K562 (cell line): ENCODE data around the gene CLSTN2. TPM values are rescaled to one million over a fixed set of nuclear protein-coding genes. Genes with fewer than 3 reads are reported as not detected.

Experiments used
- ATAC-seq: fragments of 200-7000 bp; cut with Tn5 transposase; 3 replicates; pipeline ENCODE4 v1.9.1; 2020; ENCODE audit warnings: moderate library complexity
- BruUV-seq: library from RNA; stranded (reverse); fragments of 400-500 nt; replicated peaks from 2 replicates; lab custom pipeline; 2021; lab: Mats Ljungman, UMichigan
- CTCF ChIA-PET: fragments of 300-600 bp; formaldehyde crosslinking; extraction: SDS; loops from one replicate; lab custom pipeline; 2021; ENCODE audit warnings: low intra/inter-chr PET ratio; lab: Yijun Ruan, JAX
- POLR2A ChIA-PET: fragments of 300-600, 350-650 bp; sonication (Branson Sonifier 250); formaldehyde crosslinking; extraction: SDS; loops from one replicate; lab custom pipeline; 2021; ENCODE audit warnings: antibody characterized with exemption, inconsistent platforms; lab: Yijun Ruan, JAX
- DNase-seq, 4 experiments: peaks; one replicate each; pipeline versions ENCODE4 v3.0.0 to v3.0.0-alpha.2; 2011 to 2018; ENCODE audit warnings: low spot score in 3 of 4, mixed read lengths in 3 of 4; ENCODE audit errors: extremely low read depth in 1 of 4
- FAIRE-seq: peaks from 2 replicates; lab custom pipeline; 2011; peaks lifted over from hg19 to GRCh38; lab: Jason Lieb, UNC
- H2AFZ ChIP-seq: 2 replicates; pipeline ENCODE4 v1.6.0; 2011; ENCODE audit warnings: low read depth, low read length, control low read depth, inconsistent platforms
- H3K27ac ChIP-seq: fragments of 200-600 bp; 3 replicates; pipeline ENCODE4 v1.8.0; 2011; ENCODE audit warnings: low read depth, mild to moderate bottlenecking, control low read depth, inconsistent platforms, low read length, moderate library complexity, mixed read lengths; ENCODE audit errors: extremely low read depth
- H3K27me3 ChIP-seq, 2 experiments: fragments of 300-600 bp in 1 of 2; 2 replicates in 1 of 2; 3 replicates in 1 of 2; pipeline versions ENCODE4 v1.6.0 to v1.8.0; 2011; ENCODE audit warnings: inconsistent platforms in 2 of 2, low read length in 2 of 2, mild to moderate bottlenecking in 1 of 2, mixed read lengths in 1 of 2, moderate library complexity in 1 of 2; ENCODE audit not compliant: control insufficient read depth in 2 of 2, insufficient read depth in 2 of 2
- H3K36me3 ChIP-seq: fragments of 300-600 bp; 3 replicates; pipeline ENCODE4 v1.8.0; 2011; ENCODE audit warnings: mild to moderate bottlenecking, low read length, inconsistent platforms; ENCODE audit not compliant: control insufficient read depth, insufficient read depth
- H3K4me1 ChIP-seq, 2 experiments: fragments of 200-600 bp in 1 of 2; replicated peaks in 1 of 2; 2 replicates in 1 of 2; 3 replicates in 1 of 2; pipeline versions ENCODE4 v1.5.1 to v1.8.0; 2011; ENCODE audit warnings: inconsistent platforms in 2 of 2, low read length in 2 of 2, mild to moderate bottlenecking in 1 of 2, mixed read lengths in 1 of 2, moderate library complexity in 1 of 2; ENCODE audit not compliant: control insufficient read depth in 2 of 2, insufficient read depth in 2 of 2
- H3K4me2 ChIP-seq: 2 replicates; pipeline ENCODE4 v1.6.1; 2011; ENCODE audit warnings: low read length, control low read depth, inconsistent platforms, mixed read lengths; ENCODE audit not compliant: insufficient read depth
- H3K4me3 ChIP-seq: fragments of 200-600 bp; sonication (generic), shearing (Covaris generic); 2 replicates; pipeline ENCODE4 v1.5.1; 2016; ENCODE audit warnings: control low read depth, inconsistent platforms
- H3K79me2 ChIP-seq: fragments of 200-600 bp; 3 replicates; pipeline ENCODE4 v1.8.0; 2011; ENCODE audit warnings: low read length, inconsistent platforms; ENCODE audit not compliant: control insufficient read depth, insufficient read depth
- H3K9ac ChIP-seq, 2 experiments: 2 replicates each; pipeline versions ENCODE4 v1.6.0 to v1.6.1; 2011; ENCODE audit warnings: low read depth in 2 of 2, low read length in 2 of 2, control low read depth in 1 of 2, inconsistent platforms in 1 of 2, mild to moderate bottlenecking in 1 of 2, mixed read lengths in 1 of 2; ENCODE audit not compliant: insufficient read depth in 1 of 2
- H3K9me1 ChIP-seq: one replicate; pipeline ENCODE4 v1.6.0; 2011; ENCODE audit warnings: inconsistent platforms, mild to moderate bottlenecking, low read length, moderate library complexity; ENCODE audit not compliant: control insufficient read depth, insufficient read depth
- H3K9me3 ChIP-seq: replicated peaks from 2 replicates; pipeline ENCODE4 v1.5.1; 2011; ENCODE audit warnings: low read depth, low read length, inconsistent platforms; ENCODE audit not compliant: control insufficient read depth, insufficient read depth
- H4K20me1 ChIP-seq: replicated peaks from 2 replicates; pipeline ENCODE4 v1.6.1; 2011; ENCODE audit warnings: low read length, inconsistent platforms, mixed read lengths; ENCODE audit not compliant: control insufficient read depth, insufficient read depth
- ARID1B ChIP-seq: fragments of 450-650 bp; IDR thresholded peaks from 2 replicates; pipeline ENCODE4 v1.6.1; 2016; ENCODE audit warnings: antibody characterized with exemption, mild to moderate bottlenecking, inconsistent platforms
- CTCF ChIP-seq, 3 experiments: IDR thresholded peaks in 2 of 3; conservative IDR thresholded peaks in 1 of 3; 2 replicates each; pipeline ENCODE4 v1.5.1; 2011 to 2012; ENCODE audit warnings: low read length in 3 of 3, mild to moderate bottlenecking in 3 of 3, control low read depth in 2 of 3, improper control_type of control experiment in 1 of 3, inconsistent platforms in 1 of 3, low read depth in 1 of 3, mixed read lengths in 1 of 3, moderate library complexity in 1 of 3; ENCODE audit not compliant: insufficient read depth in 2 of 3
- ETV1 ChIP-seq: fragments of 450-650 bp; conservative IDR thresholded peaks from 2 replicates; pipeline ENCODE4 v1.6.1; 2016; ENCODE audit warnings: missing genetic modification characterization, control low read depth, low read depth, missing compliant biosample characterization
- NFXL1 ChIP-seq: fragments of 450-650 bp; formaldehyde crosslinking; IDR thresholded peaks from 2 replicates; pipeline ENCODE4 v1.4.0; 2021; ENCODE audit warnings: mild to moderate bottlenecking
- POLR2H ChIP-seq: IDR thresholded peaks from 2 replicates; pipeline ENCODE4 v1.6.1; 2016; ENCODE audit warnings: missing genetic modification characterization, low read depth, mild to moderate bottlenecking, control low read depth, missing compliant biosample characterization, moderate library complexity
- RUNX1 ChIP-seq: sonication (generic); IDR thresholded peaks from 2 replicates; pipeline ENCODE4 v1.6.1; 2016; ENCODE audit warnings: antibody characterized with exemption, low read depth
- SMARCC2 ChIP-seq: fragments of 450-650 bp; IDR thresholded peaks from 2 replicates; pipeline ENCODE4 v1.6.1; 2017; ENCODE audit warnings: antibody characterized with exemption, moderate library complexity, mild to moderate bottlenecking, low read depth
- STAG1 ChIP-seq: sonication (generic); formaldehyde crosslinking; IDR thresholded peaks from 2 replicates; pipeline ENCODE4 v1.5.0; 2020; ENCODE audit warnings: missing genetic modification reagents, borderline replicate concordance
- TFE3 ChIP-seq: fragments of 450-650 bp; formaldehyde crosslinking; IDR thresholded peaks from 2 replicates; pipeline ENCODE4 v1.4.0; 2020; ENCODE audit warnings: mild to moderate bottlenecking, mixed read lengths
- ZNF785 ChIP-seq: fragments of 250-450 bp; sonication (Bioruptor Pico); IDR thresholded peaks from 2 replicates; pipeline ENCODE4 v1.4.0; 2020; ENCODE audit warnings: mild to moderate bottlenecking
- WGBS: fragments of 100-300 bp; shearing (Covaris generic); methylation state at CpG from one replicate; pipeline ENCODE4 v1.1.6; 2016; ENCODE audit warnings: low coverage, mixed read lengths; ENCODE audit not compliant: insufficient coverage; ENCODE audit errors: missing lambda C conversion rate; 5-methylcytosine and 5-hydroxymethylcytosine counted together
- in situ Hi-C: fragments of 300-500 bp; cut with MboI; formaldehyde crosslinking; loops from 4 replicates; pipeline ENCODE4 v1.15.0; 2018; ENCODE audit warnings: inconsistent platforms, mixed read lengths
- intact Hi-C: fragments of 100-400 bp; cut with micrococcal nuclease; formaldehyde crosslinking; loops from 2 replicates; pipeline ENCODE4 v1.14.2; 2022
- polyA plus RNA-seq, 8 experiments: library from polyadenylated mRNA; depleted of rRNA in 4 of 8; stranded (reverse) in 5 of 8; unstranded in 3 of 8; fragments of >200 nt; fragmentation: Nextera tagmentation in 2 of 8; fragmentation: Illumina TruSeq in 1 of 8; extraction: Ambion mirVana in 2 of 8; extraction: Trizol in 1 of 8; gene quantifications; 2 replicates each; pipeline versions ENCODE4 v1.2.1 to v1.2.3, GENCODE V29; 2011 to 2014; ENCODE audit warnings: inconsistent platforms in 1 of 8, missing spikeins in 1 of 8
- total RNA-seq, 7 experiments: library from RNA; depleted of rRNA in 6 of 7; stranded (reverse); fragments of >200 nt in 6 of 7; fragmentation: Illumina TruSeq in 2 of 7; extraction: Trizol in 2 of 7; gene quantifications; 2 replicates each; pipeline versions ENCODE4 v1.2.1 to v1.2.3, GENCODE V29; 2011 to 2021; ENCODE audit warnings: low replicate concordance in 1 of 7
- TF ChIP-seq, protein P1 (sequence below): fragments of 250-450 bp; sonication (Bioruptor Pico); IDR thresholded peaks from 2 replicates; pipeline ENCODE4 v1.5.0; 2021
- TF ChIP-seq, protein P2 (sequence below): fragments of 250-450 bp; sonication (Bioruptor Pico); IDR thresholded peaks from 2 replicates; pipeline ENCODE4 v1.8.0; 2022; ENCODE audit warnings: inconsistent platforms

CLSTN2 gene
- total and polyA plus RNA-seq, 9 of the 15 experiments (the other 6 are each of a cell fraction or from before 2014, with no cell fraction given) = 0.02 to 0.04 (median 0.04) TPM; not detected in 6

GRCh38 chr3:140603766-140604165, 668.8 kb downstream of the CLSTN2 start (continued):
- TF ChIP-seq, protein P1, sequence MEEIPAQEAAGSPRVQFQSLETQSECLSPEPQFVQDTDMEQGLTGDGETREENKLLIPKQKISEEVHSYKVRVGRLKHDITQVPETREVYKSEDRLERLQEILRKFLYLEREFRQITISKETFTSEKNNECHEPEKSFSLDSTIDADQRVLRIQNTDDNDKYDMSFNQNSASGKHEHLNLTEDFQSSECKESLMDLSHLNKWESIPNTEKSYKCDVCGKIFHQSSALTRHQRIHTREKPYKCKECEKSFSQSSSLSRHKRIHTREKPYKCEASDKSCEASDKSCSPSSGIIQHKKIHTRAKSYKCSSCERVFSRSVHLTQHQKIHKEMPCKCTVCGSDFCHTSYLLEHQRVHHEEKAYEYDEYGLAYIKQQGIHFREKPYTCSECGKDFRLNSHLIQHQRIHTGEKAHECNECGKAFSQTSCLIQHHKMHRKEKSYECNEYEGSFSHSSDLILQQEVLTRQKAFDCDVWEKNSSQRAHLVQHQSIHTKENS (CRISPR knock-in tag) = no peak
- TF ChIP-seq NFXL1 = no peak
- no peak for TF ChIP-seq RUNX1
- TF ChIP-seq CTCF (IDR thresholded peaks at IDR 0.05 in 2 of 3, conservative IDR thresholded peaks at IDR 0.05 in 1 of 3; ENCODE audit: insufficient read depth in 2 of 3, low read depth in 1 of 3, low read length in 3 of 3) = no peak
- TF ChIP-seq, protein P2, sequence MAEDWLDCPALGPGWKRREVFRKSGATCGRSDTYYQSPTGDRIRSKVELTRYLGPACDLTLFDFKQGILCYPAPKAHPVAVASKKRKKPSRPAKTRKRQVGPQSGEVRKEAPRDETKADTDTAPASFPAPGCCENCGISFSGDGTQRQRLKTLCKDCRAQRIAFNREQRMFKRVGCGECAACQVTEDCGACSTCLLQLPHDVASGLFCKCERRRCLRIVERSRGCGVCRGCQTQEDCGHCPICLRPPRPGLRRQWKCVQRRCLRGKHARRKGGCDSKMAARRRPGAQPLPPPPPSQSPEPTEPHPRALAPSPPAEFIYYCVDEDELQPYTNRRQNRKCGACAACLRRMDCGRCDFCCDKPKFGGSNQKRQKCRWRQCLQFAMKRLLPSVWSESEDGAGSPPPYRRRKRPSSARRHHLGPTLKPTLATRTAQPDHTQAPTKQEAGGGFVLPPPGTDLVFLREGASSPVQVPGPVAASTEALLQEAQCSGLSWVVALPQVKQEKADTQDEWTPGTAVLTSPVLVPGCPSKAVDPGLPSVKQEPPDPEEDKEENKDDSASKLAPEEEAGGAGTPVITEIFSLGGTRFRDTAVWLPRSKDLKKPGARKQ = no peak

DNA sequence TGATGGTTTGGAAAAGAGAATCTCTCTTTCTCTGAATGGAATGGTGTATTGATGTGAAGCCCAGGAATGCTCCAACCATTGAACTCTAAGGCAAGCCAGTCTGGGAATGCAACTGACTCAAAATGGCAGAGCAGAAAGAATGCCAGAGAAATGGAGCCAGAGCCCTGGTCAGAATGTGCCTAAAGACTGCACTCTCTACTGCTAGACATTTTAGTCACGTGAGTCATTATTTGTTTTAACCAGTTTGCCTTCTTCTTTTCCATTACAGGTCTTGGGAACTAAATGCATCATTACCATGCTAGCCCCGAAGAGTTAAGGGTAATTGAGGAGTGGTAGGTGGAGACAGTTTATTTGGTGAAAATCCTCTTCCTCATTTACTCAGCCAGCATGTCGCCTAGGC, 675.6 kb downstream of the CLSTN2 start:
- FAIRE-seq (no peak), DNase-seq (no peak), ATAC-seq (no peak)
- no peak for TF ChIP-seq POLR2H
- TF ChIP-seq ARID1B = no peak
- no peak for TF ChIP-seq SMARCC2
- TF ChIP-seq ZNF785 (CRISPR knock-in tag) = no peak
- TF ChIP-seq STAG1 = no peak
- peak; percentile 62 for TF ChIP-seq TFE3 (CRISPR knock-in tag)
- TF ChIP-seq ETV1 = no peak
- H3K27ac ChIP-seq = no peak overlapping the region
- WGBS = 0% methylated on average over 3 of the region's 3 CpGs
- no peaks in the 10 kb centered on the region for H3K27me3 ChIP-seq
- no peaks in the 10 kb centered on the region for H3K4me1 ChIP-seq
- CTCF ChIA-PET = interaction anchor here (0.7 kb wide), 1 partner anchor 92 kb away, joined by 3 read pairs; no protein-coding TSS in a partner anchor
- no peaks in the 10 kb centered on the region for H3K36me3 ChIP-seq
- no peak overlapping the region for H3K9ac ChIP-seq
- H4K20me1 ChIP-seq = no peaks in the 10 kb centered on the region
- BruUV-seq = no TSS peak
- H3K79me2 ChIP-seq = no peaks in the 10 kb centered on the region
- no peak overlapping the region for H3K4me3 ChIP-seq
- no peaks in the 10 kb centered on the region for H3K9me1 ChIP-seq
- no peaks in the 10 kb centered on the region for H3K9me3 ChIP-seq
- in situ Hi-C loops (no loop called here), intact Hi-C loops (no loop called here)
- no peak overlapping the region for H2AFZ ChIP-seq
- no peak overlapping the region for H3K4me2 ChIP-seq
- POLR2A ChIA-PET = no interaction called here
